Esophagus muscularis mucosa (tissue), 4 donors: ENCODE results near the gene SPON1. TPM values are rescaled to one million over a fixed set of nuclear protein-coding genes. Genes with fewer than 3 reads are reported as not detected.
A peak's percentile ranks its signal among the peaks of the same experiment; 100 is the strongest.

Source experiments
- DNase-seq: peaks from one replicate; pipeline ENCODE4 v3.0.0-alpha.2; 2017; ENCODE audit errors: extremely low spot score
- H3K27ac ChIP-seq, 4 donors: fragments of 200-600 bp; sonication (generic); replicated peaks in 1 of 4; 1 replicate in 3 of 4; 2 replicates in 1 of 4; pipeline ENCODE4 v1.5.1; 2016 to 2019; ENCODE audit warnings: mild to moderate bottlenecking in 1 of 4
- H3K27me3 ChIP-seq, 4 donors: fragments of 200-600 bp; sonication (generic); one replicate each; pipeline versions ENCODE4 v1.5.1 to v1.6.0; 2016 to 2019
- H3K36me3 ChIP-seq, 4 donors: fragments of 200-600 bp; sonication (generic); one replicate each; pipeline ENCODE4 v1.5.1; 2016 to 2019
- H3K4me1 ChIP-seq, 4 donors: fragments of 200-600 bp; sonication (generic); one replicate each; pipeline ENCODE4 v1.5.1; 2016 to 2019
- H3K4me3 ChIP-seq, 4 donors: fragments of 200-600 bp; sonication (generic); 1 replicate in 2 of 4; 2 replicates in 2 of 4; pipeline ENCODE4 v1.5.1; 2016 to 2019; ENCODE audit warnings: mild to moderate bottlenecking in 4 of 4, moderate library complexity in 1 of 4
- H3K9me3 ChIP-seq, 4 donors: fragments of 200-600 bp; sonication (generic); 1 replicate in 3 of 4; 2 replicates in 1 of 4; pipeline ENCODE4 v1.5.1; 2016 to 2019
- EP300 ChIP-seq: sonication (generic); formaldehyde crosslinking; IDR thresholded peaks from one replicate; pipeline ENCODE4 v1.6.1; 2017; ENCODE audit warnings: antibody characterized with exemption
- POLR2A ChIP-seq: fragments of 450-650 bp; IDR thresholded peaks from one replicate; pipeline ENCODE4 v1.6.1; 2017; ENCODE audit warnings: antibody characterized with exemption, moderate library complexity, mild to moderate bottlenecking, low read depth
- POLR2AphosphoS5 ChIP-seq, 2 donors: sonication (generic); formaldehyde crosslinking; IDR thresholded peaks; one replicate each; pipeline ENCODE4 v1.6.1; 2017; ENCODE audit warnings: antibody characterized with exemption in 2 of 2
- WGBS: methylation state at CpG from one replicate; pipeline ENCODE4 v1.1.5; 2018; 5-methylcytosine and 5-hydroxymethylcytosine counted together
- intact Hi-C: fragments of 100-400 bp; cut with DNase I; formaldehyde crosslinking; loops from one replicate; pipeline ENCODE4 v1.15.1; 2023
- small RNA-seq, 3 donors: library from RNA; depleted of rRNA; stranded (forward); fragments of <200 nt; gene quantifications; one replicate each; pipeline ENCODE3, GENCODE V24; 2016
- total RNA-seq, 4 donors: library from RNA; depleted of rRNA; stranded (reverse); fragments of >200 nt; gene quantifications; one replicate each; pipeline versions ENCODE4 v1.1.0 to v1.2.1, GENCODE V29; 2016
- TF ChIP-seq, protein P1 (sequence below), 3 experiments: fragments of 200-600 bp in 2 of 3; fragments of 450-650 bp in 1 of 3; sonication (generic) in 2 of 3; IDR thresholded peaks; one replicate each; pipeline ENCODE4 v1.5.1; 2017 to 2019; ENCODE audit warnings: antibody characterized with exemption in 3 of 3, mild to moderate bottlenecking in 2 of 3, moderate library complexity in 1 of 3

The SPON1 gene
- total RNA-seq, 4 donors from 2014 or later = 12.5 to 25.2 (median 19.2) TPM

DNA sequence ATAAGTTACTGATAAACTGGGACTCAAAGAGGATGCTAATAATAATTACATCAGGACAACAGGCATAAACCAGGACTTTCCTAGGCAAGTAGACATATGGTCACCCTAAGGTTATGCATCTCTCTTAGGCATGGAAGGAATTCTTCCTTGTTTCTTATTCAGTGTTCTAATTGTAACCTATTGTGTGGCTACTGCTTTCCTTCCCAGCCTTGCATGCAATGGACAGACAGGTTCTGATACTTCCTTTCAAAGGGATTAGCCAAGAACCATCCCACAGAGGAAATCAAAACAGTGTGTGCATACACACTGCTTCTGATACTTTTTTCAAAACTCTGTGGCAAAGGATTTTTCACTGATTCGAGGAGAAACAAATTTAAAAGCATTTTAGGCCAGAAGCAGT is 348.2 kb downstream of the SPON1 start:
- no peak overlapping the region for H3K4me3 ChIP-seq
- no peaks in the 10 kb centered on the region for H3K9me3 ChIP-seq
- intact Hi-C loops = no loop called here
- H3K27ac ChIP-seq = no peak overlapping the region
- TF ChIP-seq EP300 = no peak
- TF ChIP-seq, protein P1, sequence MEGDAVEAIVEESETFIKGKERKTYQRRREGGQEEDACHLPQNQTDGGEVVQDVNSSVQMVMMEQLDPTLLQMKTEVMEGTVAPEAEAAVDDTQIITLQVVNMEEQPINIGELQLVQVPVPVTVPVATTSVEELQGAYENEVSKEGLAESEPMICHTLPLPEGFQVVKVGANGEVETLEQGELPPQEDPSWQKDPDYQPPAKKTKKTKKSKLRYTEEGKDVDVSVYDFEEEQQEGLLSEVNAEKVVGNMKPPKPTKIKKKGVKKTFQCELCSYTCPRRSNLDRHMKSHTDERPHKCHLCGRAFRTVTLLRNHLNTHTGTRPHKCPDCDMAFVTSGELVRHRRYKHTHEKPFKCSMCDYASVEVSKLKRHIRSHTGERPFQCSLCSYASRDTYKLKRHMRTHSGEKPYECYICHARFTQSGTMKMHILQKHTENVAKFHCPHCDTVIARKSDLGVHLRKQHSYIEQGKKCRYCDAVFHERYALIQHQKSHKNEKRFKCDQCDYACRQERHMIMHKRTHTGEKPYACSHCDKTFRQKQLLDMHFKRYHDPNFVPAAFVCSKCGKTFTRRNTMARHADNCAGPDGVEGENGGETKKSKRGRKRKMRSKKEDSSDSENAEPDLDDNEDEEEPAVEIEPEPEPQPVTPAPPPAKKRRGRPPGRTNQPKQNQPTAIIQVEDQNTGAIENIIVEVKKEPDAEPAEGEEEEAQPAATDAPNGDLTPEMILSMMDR (IDR thresholded peaks at IDR 0.05) = no peak
- no peak for TF ChIP-seq POLR2A
- no peak for TF ChIP-seq POLR2AphosphoS5 (IDR thresholded peaks at IDR 0.05)
- H3K4me1 ChIP-seq = peaks cover 35 to 60% (median 53%) of the 10 kb centered on the region in 4 donors
- 61% methylated on average over 1 of the region's 1 CpG for WGBS
- DNase-seq = no peak
- H3K27me3 ChIP-seq = no peaks in the 10 kb centered on the region
- no peaks in the 10 kb centered on the region for H3K36me3 ChIP-seq

DNA sequence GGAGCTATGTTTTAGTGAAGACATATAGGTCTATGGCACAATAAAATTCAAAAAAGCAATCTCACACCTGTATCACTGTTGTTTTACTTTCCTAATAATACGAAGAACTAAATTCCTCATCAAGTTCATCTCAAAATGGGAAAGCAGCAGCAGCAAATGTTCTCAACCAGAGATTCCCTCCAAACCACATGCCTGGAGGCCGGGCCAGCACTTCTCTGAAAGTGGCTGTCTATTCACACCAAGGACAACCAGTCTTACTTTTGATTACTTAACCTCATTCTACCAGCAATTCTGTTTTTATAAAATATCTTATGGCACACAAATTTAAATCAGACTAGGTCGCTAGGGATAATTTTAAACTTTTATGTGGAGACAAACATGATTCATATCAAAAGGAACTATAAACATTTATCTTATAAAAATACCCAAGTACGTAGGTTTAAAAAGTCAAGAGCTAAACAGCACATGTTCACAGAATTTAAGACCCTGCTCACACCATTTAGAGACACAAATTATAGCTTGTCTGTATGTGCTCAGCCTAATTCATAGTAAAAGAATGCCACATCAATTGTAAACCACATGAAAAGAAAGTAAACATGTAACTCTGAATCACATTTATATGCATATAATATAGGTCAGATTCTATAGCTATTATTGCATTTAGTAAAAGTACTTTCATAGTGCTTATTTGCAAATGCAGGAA is 350.4 kb downstream of the SPON1 start:
- intact Hi-C loops = no loop called here
- Histone ChIP-seq H3K4me1 (peaks cover 35 to 63% (median 57%) of the 10 kb centered on the region in 4 donors), H3K4me3 (no peak overlapping the region)

DNA sequence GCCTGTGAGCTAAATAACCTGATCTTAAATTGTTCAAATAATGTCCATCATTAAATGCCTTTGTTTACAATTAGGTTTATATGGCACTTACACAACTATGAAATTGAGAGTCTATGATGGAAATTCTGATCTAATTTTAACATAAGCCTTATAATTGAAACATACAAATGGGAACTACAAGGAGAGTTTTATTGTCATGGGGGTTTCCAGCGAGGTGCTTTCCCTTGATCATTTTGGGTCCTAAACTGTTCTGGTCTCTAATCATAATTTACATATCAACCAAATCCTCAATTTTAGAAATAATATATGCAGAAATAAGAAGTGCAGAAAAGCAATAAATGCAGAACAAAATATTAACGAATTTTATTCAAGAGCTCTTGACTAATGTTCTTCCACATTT is 351.6 kb downstream of the SPON1 start:
- H3K4me1 ChIP-seq = peaks cover 38 to 64% (median 57%) of the 10 kb centered on the region in 4 donors
- TF ChIP-seq, protein P1 (IDR thresholded peaks at IDR 0.05) = no peak
- TF ChIP-seq EP300 (no peak), POLR2A (no peak), POLR2AphosphoS5 (IDR thresholded peaks at IDR 0.05) (no peak)
- no peak overlapping the region for H3K4me3 ChIP-seq
- H3K9me3 ChIP-seq = no peaks in the 10 kb centered on the region
- intact Hi-C loops = no loop called here
- H3K27ac ChIP-seq = no peak overlapping the region
- no peaks in the 10 kb centered on the region for H3K36me3 ChIP-seq
- H3K27me3 ChIP-seq = no peaks in the 10 kb centered on the region
- WGBS = 89% methylated on average over 2 of the region's 2 CpGs
- DNase-seq = no peak

More for the DNA sequence above, 350.4 kb downstream of the SPON1 start:
- peak overlapping the region in 3 of 4 donors; percentile 28 to 48 (median 34) for H3K27ac ChIP-seq
- TF ChIP-seq EP300 (no peak), POLR2A (no peak), POLR2AphosphoS5 (IDR thresholded peaks at IDR 0.05) (no peak)
- TF ChIP-seq, protein P1 (IDR thresholded peaks at IDR 0.05) = no peak
- H3K27me3 ChIP-seq = no peaks in the 10 kb centered on the region
- DNase-seq = no peak
- no peaks in the 10 kb centered on the region for H3K9me3 ChIP-seq
- 64% methylated on average over 4 of the region's 4 CpGs for WGBS
- no peaks in the 10 kb centered on the region for H3K36me3 ChIP-seq

DNA sequence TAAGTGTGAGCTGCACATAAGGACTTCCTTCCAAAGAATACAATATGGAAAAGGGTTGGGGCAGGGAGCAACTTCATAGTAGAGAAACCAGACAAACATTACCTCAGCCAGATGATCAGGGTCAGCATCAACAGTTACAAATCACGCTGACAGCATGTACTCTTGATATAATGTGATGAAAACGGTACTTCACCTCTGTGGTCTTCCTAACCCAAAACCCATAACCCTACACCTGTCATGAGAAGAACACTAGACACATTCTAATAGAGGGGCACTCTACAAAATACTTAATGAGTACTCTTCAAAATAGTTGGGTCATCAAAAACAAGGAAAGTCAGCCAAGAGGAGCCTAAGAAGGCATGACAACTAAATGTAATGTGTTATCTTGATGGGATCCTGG is 352.6 kb downstream of the SPON1 start:
- no peak overlapping the region for H3K4me3 ChIP-seq
- H3K4me1 ChIP-seq = peaks cover 29 to 54% (median 48%) of the 10 kb centered on the region in 4 donors
- WGBS = 83% methylated on average over 2 of the region's 2 CpGs
- TF ChIP-seq POLR2AphosphoS5 (IDR thresholded peaks at IDR 0.05) (no peak), EP300 (no peak), POLR2A (no peak)
- TF ChIP-seq, protein P1 (IDR thresholded peaks at IDR 0.05) = no peak
- H3K36me3 ChIP-seq = no peaks in the 10 kb centered on the region
- H3K9me3 ChIP-seq = no peaks in the 10 kb centered on the region
- intact Hi-C loops = no loop called here
- H3K27ac ChIP-seq = no peak overlapping the region
- DNase-seq = no peak
- no peaks in the 10 kb centered on the region for H3K27me3 ChIP-seq

Small RNAs within 50 kb of the gene (small RNA-seq; reads per million reads assigned to genes)
- 0 reads per million in 3 donors for gene RNA5SP332
